HG03571 (cell line): ENCODE results near the gene GSKIP.

Source experiments
- ATAC-seq: cut with Tn5 transposase; IDR thresholded peaks from one replicate; pipeline ENCODE4 v1.9.1; 2021; ENCODE audit not compliant: unreplicated experiment

The GSKIP gene

GRCh38 chr14:96416292-96416691 lies 53.0 kb downstream of the GSKIP start:
- no peak for ATAC-seq

- no peak for ATAC-seq
These were observed 53.9 kb downstream of the GSKIP start for GRCh38 chr14:96417254-96417653.

- no peak for ATAC-seq
These were observed 54.7 kb downstream of the GSKIP start for GRCh38 chr14:96418075-96418474.

GRCh38 chr14:96421236-96421635 lies 57.9 kb downstream of the GSKIP start:
- ATAC-seq, result no peak

GRCh38 chr14:96422992-96423391 lies 59.7 kb downstream of the GSKIP start:
- no peak for ATAC-seq

GRCh38 chr14:96423446-96424108 lies 60.3 kb downstream of the GSKIP start:
- no peak for ATAC-seq

- ATAC-seq, result peak; percentile 78
These were observed 61.0 kb downstream of the GSKIP start for GRCh38 chr14:96424109-96424989.

GRCh38 chr14:96434040-96434439 lies 70.7 kb downstream of the GSKIP start:
- ATAC-seq, result no peak
